ENCODE data around the gene ZSWIM9.

Gene ZSWIM9

GRCh38 chr19:48183356-48183755 is 12.9 kb downstream of the ZSWIM9 start:
- Histone ChIP-seq H3K36me3 (ENCODE audit: control insufficient read depth in 2 of 2, insufficient read depth in 1 of 2, low read length in 2 of 2) (peaks cover 26 to 40% of the 10 kb centered on the region in 2 experiments), H3K27ac (ENCODE audit: extremely low read depth, low read depth, low read length) (no peak overlapping the region), H3K4me1 (ENCODE audit: control insufficient read depth, insufficient read depth, low read length) (no peaks in the 10 kb centered on the region), H3K9me3 (ENCODE audit: control insufficient read depth, insufficient read depth, low read depth, low read length) (no peaks in the 10 kb centered on the region; the same call in 1 of the 2 replicates), H3K4me3 (ENCODE audit: low read depth, low read length) (no peak overlapping the region)
- ChIA-PET CTCF (interaction anchor here (0.7 kb wide), 1 partner anchor 18 kb away, joined by 3 read pairs; no protein-coding TSS in a partner anchor), POLR2A (interaction anchor here (1.8 kb wide), 1 partner anchor 20 kb away, joined by 5 read pairs; no protein-coding TSS in a partner anchor)
- no peak for TF ChIP-seq BCL11A (tag by site-specific recombination; IDR thresholded peaks at IDR 0.05; ENCODE audit: low read depth)
- TF ChIP-seq ZNF404 (tag by site-specific recombination; IDR thresholded peaks at IDR 0.05): no peak
- TF ChIP-seq TRIM28 (IDR thresholded peaks at IDR 0.05; ENCODE audit: borderline replicate concordance, low read length): no peak
- TF ChIP-seq ZFP69B (tag by site-specific recombination; IDR thresholded peaks at IDR 0.05): no peak
- TF ChIP-seq ELK4 (IDR thresholded peaks at IDR 0.05; ENCODE audit: borderline replicate concordance, low read depth, low read length): no peak
- no peak for TF ChIP-seq ZNF596 (tag by site-specific recombination; IDR thresholded peaks at IDR 0.05)
- no peak for TF ChIP-seq KLF7 (tag by site-specific recombination; IDR thresholded peaks at IDR 0.05; ENCODE audit: borderline replicate concordance)
- TF ChIP-seq, protein P1, sequence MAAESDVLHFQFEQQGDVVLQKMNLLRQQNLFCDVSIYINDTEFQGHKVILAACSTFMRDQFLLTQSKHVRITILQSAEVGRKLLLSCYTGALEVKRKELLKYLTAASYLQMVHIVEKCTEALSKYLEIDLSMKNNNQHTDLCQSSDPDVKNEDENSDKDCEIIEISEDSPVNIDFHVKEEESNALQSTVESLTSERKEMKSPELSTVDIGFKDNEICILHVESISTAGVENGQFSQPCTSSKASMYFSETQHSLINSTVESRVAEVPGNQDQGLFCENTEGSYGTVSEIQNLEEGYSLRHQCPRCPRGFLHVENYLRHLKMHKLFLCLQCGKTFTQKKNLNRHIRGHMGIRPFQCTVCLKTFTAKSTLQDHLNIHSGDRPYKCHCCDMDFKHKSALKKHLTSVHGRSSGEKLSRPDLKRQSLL (tag by site-specific recombination; IDR thresholded peaks at IDR 0.05): no peak
- TF ChIP-seq ZNF146 (tag by site-specific recombination; IDR thresholded peaks at IDR 0.05): no peak
- TF ChIP-seq ZNF837 (tag by site-specific recombination; IDR thresholded peaks at IDR 0.05): no peak
- no peak for TF ChIP-seq ZNF169 (tag by site-specific recombination; IDR thresholded peaks at IDR 0.05)
- no peak for TF ChIP-seq ZNF544 (tag by site-specific recombination; IDR thresholded peaks at IDR 0.05)
- no peak for TF ChIP-seq SP7 (tag by site-specific recombination; IDR thresholded peaks at IDR 0.05)
- no peak for TF ChIP-seq ZNF776 (tag by site-specific recombination; IDR thresholded peaks at IDR 0.05; ENCODE audit: borderline replicate concordance)
- TF ChIP-seq ZNF677 (tag by site-specific recombination; IDR thresholded peaks at IDR 0.05): no peak
- no peak for TF ChIP-seq ZNF785 (tag by site-specific recombination; IDR thresholded peaks at IDR 0.05)
- TF ChIP-seq ZFHX2 (tag by site-specific recombination; conservative IDR thresholded peaks at IDR 0.05): no peak
- no peak for TF ChIP-seq ZNF707 (tag by site-specific recombination; IDR thresholded peaks at IDR 0.05)

- no peaks in the 10 kb centered on the region; the same call in 1 of the 2 replicates for H3K9me3 ChIP-seq (ENCODE audit: control insufficient read depth, insufficient read depth, low read depth, low read length)
- H3K36me3 ChIP-seq (ENCODE audit: control insufficient read depth in 2 of 2, insufficient read depth in 1 of 2, low read length in 2 of 2): peaks cover 35 to 38% of the 10 kb centered on the region in 2 experiments; a peak in 2 of 3 replicates
- ChIA-PET POLR2A (interaction anchor here (0.7 to 1.9 kb wide), 3 partner anchors 13 to 18 kb away, joined by 4 to 7 read pairs (median 5); no protein-coding TSS in a partner anchor), CTCF (interaction anchor here (0.6 kb wide), 2 partner anchors 74 to 989 kb away, joined by 3 read pairs; no protein-coding TSS in a partner anchor)
- H3K4me3 ChIP-seq (ENCODE audit: low read depth, low read length): no peak overlapping the region
- H3K27ac ChIP-seq (ENCODE audit: extremely low read depth, low read depth, low read length): no peak overlapping the region
- no peaks in the 10 kb centered on the region for H3K4me1 ChIP-seq (ENCODE audit: control insufficient read depth, insufficient read depth, low read length)
- TF ChIP-seq, protein P2, sequence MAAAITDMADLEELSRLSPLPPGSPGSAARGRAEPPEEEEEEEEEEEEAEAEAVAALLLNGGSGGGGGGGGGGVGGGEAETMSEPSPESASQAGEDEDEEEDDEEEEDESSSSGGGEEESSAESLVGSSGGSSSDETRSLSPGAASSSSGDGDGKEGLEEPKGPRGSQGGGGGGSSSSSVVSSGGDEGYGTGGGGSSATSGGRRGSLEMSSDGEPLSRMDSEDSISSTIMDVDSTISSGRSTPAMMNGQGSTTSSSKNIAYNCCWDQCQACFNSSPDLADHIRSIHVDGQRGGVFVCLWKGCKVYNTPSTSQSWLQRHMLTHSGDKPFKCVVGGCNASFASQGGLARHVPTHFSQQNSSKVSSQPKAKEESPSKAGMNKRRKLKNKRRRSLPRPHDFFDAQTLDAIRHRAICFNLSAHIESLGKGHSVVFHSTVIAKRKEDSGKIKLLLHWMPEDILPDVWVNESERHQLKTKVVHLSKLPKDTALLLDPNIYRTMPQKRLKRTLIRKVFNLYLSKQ (tag by site-specific recombination; IDR thresholded peaks at IDR 0.05; ENCODE audit: borderline replicate concordance): no peak
- TF ChIP-seq ZNF398 (tag by site-specific recombination; IDR thresholded peaks at IDR 0.05) (no peak), ZBTB26 (tag by site-specific recombination; optimal IDR thresholded peaks at IDR 0.05) (no peak), ZSCAN23 (tag by site-specific recombination; IDR thresholded peaks at IDR 0.05) (no peak), ZNF626 (tag by site-specific recombination; IDR thresholded peaks at IDR 0.05) (no peak), ZNF621 (tag by site-specific recombination; IDR thresholded peaks at IDR 0.05) (no peak), ZFP37 (tag by site-specific recombination; IDR thresholded peaks at IDR 0.05) (no peak), SP2 (tag by site-specific recombination; IDR thresholded peaks at IDR 0.05) (no peak), ZNF138 (tag by site-specific recombination; IDR thresholded peaks at IDR 0.05; ENCODE audit: borderline replicate concordance) (no peak)
- TF ChIP-seq, protein P3, sequence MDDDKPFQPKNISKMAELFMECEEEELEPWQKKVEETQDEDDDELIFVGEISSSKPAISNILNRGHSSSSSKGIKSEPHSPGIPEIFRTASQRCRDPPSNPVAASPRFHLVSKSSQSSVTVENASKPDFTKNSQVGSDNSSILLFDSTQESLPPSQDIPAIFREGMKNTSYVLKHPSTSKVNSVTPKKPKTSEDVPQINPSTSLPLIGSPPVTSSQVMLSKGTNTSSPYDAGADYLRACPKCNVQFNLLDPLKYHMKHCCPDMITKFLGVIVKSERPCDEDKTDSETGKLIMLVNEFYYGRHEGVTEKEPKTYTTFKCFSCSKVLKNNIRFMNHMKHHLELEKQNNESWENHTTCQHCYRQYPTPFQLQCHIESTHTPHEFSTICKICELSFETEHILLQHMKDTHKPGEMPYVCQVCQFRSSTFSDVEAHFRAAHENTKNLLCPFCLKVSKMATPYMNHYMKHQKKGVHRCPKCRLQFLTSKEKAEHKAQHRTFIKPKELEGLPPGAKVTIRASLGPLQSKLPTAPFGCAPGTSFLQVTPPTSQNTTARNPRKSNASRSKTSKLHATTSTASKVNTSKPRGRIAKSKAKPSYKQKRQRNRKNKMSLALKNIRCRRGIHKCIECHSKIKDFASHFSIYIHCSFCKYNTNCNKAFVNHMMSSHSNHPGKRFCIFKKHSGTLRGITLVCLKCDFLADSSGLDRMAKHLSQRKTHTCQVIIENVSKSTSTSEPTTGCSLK (tag by site-specific recombination; IDR thresholded peaks at IDR 0.05): no peak
Observed at GRCh38 chr19:48186015-48186414, 15.5 kb downstream of the ZSWIM9 start.

Data from HEK293 (cell line).